Upper lobe of left lung (tissue), 4 donors: ENCODE results near the gene CFAP221.

Experiments used
- CTCF ChIP-seq, 6 experiments: fragments of 450-650 bp in 4 of 6; fragments of 200-600 bp in 2 of 6; sonication (generic) in 2 of 6; IDR thresholded peaks; one replicate each; pipeline ENCODE4 v1.5.1; 2016 to 2019; ENCODE audit warnings: antibody characterized with exemption in 6 of 6
- POLR2AphosphoS5 ChIP-seq, 2 donors: sonication (generic); formaldehyde crosslinking; IDR thresholded peaks; one replicate each; pipeline ENCODE4 v1.5.1; 2017; ENCODE audit warnings: antibody characterized with exemption in 2 of 2

DNA sequence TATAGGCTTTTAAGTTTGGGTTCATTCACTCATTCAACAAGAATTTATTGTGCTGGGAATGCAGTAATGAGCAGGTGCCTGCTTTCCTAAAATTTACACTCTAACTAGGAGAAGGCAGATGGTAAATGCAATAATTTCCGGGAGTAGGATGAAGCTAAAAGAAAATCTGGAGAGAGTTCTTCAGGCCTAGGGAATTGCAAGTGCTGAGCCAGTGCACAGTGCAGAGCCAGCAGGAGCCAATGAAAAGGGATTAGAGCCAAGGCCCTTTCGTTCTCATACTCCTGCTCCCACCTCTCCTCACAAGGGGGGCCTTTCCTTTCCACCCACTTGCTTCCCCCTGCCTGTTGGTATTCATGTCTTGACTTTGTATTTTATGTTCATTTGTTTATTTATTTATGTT lies 55.1 kb downstream of the CFAP221 start:
- TF ChIP-seq POLR2AphosphoS5 (IDR thresholded peaks at IDR 0.05) (no peak), CTCF (IDR thresholded peaks at IDR 0.05) (no peak)
